Measurements from ENCODE around the gene KPNA2.
"Not testable (repeated sequence)": the region's sequence is repeated elsewhere in the genome, so short reads cannot be mapped to it uniquely, and the experiment has no call there.

The KPNA2 gene

DNA sequence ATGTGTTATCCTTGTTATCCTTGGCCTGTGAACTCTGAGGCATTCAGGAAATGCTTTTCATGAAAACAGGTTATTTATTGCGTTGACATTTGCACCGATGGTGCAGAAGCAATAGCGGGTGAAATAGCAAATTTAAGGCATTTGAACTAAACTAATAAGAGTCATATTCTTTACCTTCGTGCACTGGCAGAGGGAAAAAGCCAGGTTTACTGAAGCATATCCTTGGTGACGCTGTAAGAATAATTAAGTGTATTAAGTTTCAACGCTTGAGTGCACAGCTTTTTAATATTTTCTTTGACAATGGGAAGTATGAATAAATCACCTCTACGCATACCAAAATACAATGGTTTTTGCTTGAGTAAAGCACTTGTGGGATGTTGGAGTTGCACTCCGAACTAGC is 13.6 kb upstream of the KPNA2 start:
- Histone ChIP-seq H3K27me3 (no peaks in the 10 kb centered on the region), H3K4me3 (no peak overlapping the region), H3K4me1 (peaks cover 0 to 6% (median 3%) of the 10 kb centered on the region in 4 donors), H3K9me3 (no peaks in the 10 kb centered on the region), H3K36me3 (no peaks in the 10 kb centered on the region), H3K27ac (no peak overlapping the region)
- TF ChIP-seq, protein P1, sequence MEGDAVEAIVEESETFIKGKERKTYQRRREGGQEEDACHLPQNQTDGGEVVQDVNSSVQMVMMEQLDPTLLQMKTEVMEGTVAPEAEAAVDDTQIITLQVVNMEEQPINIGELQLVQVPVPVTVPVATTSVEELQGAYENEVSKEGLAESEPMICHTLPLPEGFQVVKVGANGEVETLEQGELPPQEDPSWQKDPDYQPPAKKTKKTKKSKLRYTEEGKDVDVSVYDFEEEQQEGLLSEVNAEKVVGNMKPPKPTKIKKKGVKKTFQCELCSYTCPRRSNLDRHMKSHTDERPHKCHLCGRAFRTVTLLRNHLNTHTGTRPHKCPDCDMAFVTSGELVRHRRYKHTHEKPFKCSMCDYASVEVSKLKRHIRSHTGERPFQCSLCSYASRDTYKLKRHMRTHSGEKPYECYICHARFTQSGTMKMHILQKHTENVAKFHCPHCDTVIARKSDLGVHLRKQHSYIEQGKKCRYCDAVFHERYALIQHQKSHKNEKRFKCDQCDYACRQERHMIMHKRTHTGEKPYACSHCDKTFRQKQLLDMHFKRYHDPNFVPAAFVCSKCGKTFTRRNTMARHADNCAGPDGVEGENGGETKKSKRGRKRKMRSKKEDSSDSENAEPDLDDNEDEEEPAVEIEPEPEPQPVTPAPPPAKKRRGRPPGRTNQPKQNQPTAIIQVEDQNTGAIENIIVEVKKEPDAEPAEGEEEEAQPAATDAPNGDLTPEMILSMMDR (IDR thresholded peaks at IDR 0.05): no peak
- DNase-seq: no peak
- intact Hi-C loops (cut with DNase I; ENCODE audit: low total_unique reads): no loop called here

DNA sequence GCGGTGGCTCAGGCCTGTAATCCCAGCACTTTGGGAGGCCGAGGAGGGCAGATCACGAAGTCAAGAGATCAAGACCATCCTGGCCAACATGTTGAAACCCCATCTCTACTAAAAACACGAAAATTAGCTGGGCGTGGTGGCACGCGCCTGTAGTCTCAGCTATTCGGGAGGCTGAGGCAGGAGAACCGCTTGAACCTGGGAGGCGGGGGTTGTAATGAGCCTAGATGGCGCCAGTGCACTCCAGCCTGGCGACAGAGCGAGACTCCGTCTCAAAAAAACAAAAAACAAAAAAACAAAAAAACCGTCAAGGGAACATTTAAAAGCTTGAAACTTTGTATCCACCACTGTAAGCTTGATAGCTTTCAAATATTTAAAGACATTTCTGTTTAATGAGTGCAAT is 13.0 kb upstream of the KPNA2 start:
- H3K4me3 ChIP-seq; H3K4me1 ChIP-seq; H3K27ac ChIP-seq; H3K9me3 ChIP-seq; H3K36me3 ChIP-seq; intact Hi-C loops (cut with DNase I; ENCODE audit: low total_unique reads); H3K27me3 ChIP-seq; DNase-seq: not testable (repeated sequence)

DNA sequence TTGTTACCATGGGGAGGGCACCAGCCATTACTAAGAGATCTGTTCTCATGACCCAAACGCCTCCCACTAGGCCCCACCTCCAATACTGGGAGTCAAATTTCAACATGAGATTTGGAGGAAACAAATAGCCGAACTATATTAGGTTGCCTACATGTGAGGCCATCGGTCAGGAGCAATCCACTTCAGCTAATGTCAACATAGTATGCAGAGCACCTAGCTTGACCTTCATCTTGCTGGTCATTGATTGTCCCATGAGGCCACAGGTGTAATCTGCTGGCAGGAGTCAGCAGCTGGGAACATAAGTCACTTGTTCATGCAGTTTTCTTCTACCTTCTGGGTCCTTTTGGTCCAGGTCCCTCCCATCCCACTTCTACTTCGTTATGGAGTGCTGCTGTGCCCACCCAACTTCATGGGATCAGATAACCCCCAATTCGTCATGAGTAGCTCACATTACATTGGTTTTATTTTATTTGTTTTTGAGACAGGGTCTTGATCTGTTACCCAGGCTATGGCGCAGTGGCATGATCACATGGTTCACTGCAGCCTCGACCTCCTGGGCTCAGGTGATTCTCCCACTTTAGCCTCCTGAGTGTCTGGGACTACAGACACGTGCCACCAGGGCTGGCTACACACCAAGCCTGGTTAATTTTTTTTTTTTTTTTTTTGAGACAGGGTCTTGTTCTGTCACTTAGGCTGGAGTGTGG is 5.9 kb upstream of the KPNA2 start:
- H3K36me3 ChIP-seq: no peaks in the 10 kb centered on the region
- TF ChIP-seq, protein P1 (IDR thresholded peaks at IDR 0.05): no peak
- intact Hi-C loops (cut with DNase I; ENCODE audit: low total_unique reads): no loop called here
- H3K27ac ChIP-seq: no peak overlapping the region
- H3K27me3 ChIP-seq: no peaks in the 10 kb centered on the region
- no peaks in the 10 kb centered on the region for H3K9me3 ChIP-seq
- no peak overlapping the region for H3K4me3 ChIP-seq
- H3K4me1 ChIP-seq: peaks cover 0 to under 1% (median under 1%) of the 10 kb centered on the region in 4 donors
- DNase-seq: no peak

DNA sequence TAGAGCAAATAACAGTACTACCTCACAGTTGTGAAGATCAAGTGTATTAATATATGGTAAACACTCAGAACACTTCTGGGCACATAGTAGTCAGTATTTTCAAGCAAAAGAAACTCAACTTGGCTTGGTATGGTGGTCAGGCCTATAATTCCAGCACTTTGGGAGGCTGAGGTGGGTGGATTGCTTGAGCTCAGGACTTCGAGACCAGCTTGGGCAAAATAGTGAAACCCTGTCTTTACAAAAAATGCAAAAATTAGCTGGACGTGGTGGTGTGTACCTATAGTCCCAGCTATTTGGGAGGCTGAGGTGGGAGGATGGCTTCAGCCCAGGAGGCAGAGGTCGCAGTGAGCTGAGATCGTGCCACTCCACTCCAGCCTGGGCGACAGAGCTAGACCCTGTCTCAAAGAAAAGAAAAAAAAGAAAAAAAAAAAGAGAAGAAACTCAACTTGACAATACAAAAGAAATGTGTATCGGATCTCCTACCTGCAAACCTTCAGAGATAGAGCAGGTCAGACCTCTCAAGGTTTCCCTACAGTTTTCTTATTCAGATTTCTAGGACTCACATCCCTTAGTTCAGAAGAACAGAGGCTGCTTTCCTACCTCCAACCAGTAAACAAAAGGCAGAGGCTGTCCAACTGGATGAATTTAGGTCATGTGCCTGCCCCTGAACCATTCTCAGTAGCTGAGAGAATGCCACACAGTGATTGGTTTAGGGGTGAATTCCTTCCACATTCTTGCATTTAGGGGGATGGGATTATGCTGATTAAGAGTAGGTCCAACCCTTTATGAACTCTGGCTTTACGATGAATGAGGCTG is 1.7 kb upstream of the KPNA2 start:
- H3K27me3 ChIP-seq: no peaks in the 10 kb centered on the region
- H3K4me1 ChIP-seq: peaks cover 0 to 16% (median 8%) of the 10 kb centered on the region in 4 donors
- TF ChIP-seq, protein P1 (IDR thresholded peaks at IDR 0.05): no peak
- H3K36me3 ChIP-seq: peaks cover 0 to 13% (median 0%) of the 10 kb centered on the region in 3 donors
- intact Hi-C loops (cut with DNase I; ENCODE audit: low total_unique reads): no loop called here
- no peak for DNase-seq
- H3K4me3 ChIP-seq: no peak overlapping the region
- no peak overlapping the region for H3K27ac ChIP-seq
- H3K9me3 ChIP-seq: no peaks in the 10 kb centered on the region

DNA sequence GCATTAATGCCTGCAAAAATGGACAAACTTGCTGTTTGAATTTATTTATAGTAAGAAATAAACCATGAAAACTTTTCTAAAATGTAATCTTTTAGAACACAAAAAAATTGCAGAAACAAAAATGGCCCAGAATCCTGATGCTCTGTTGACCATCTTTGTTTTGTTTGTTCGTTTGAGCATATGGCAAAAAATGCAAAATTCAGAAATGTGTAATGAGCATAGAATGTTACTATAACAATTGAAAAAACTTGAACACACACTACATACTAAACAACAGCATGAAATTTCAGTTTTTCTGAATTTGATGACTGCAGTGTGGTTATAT is 1.1 kb upstream of the KPNA2 start:
- no peak overlapping the region for H3K4me3 ChIP-seq
- peaks cover 0 to 16% (median 8%) of the 10 kb centered on the region in 4 donors for H3K4me1 ChIP-seq
- peaks cover 0 to 18% (median 4%) of the 10 kb centered on the region in 3 donors for H3K36me3 ChIP-seq
- no peak overlapping the region for H3K27ac ChIP-seq
- TF ChIP-seq, protein P1 (IDR thresholded peaks at IDR 0.05): no peak
- H3K9me3 ChIP-seq: no peaks in the 10 kb centered on the region
- intact Hi-C loops (cut with DNase I; ENCODE audit: low total_unique reads): no loop called here
- no peaks in the 10 kb centered on the region for H3K27me3 ChIP-seq
- no peak for DNase-seq

DNA sequence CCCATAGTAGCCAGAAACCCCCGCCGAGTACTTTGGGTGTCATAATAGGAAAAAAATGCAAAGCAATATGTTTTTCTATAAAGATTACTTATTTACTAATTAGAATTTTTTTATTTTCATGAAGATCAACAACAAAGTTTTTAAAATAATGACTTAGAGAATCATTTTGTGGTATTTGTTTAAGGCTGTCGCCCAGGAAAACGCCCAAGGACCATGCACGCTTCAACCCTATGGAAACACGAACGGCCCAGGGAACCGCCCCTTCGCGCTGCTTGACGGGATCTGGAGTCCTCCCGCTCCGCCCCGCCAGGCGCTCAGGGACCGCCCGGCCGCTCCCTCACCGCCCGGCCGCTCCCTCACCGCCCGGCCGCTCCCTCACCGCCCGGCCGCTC is 408 bp upstream of the KPNA2 start:
- TF ChIP-seq, protein P1 (IDR thresholded peaks at IDR 0.05): no peak
- peaks cover 0 to 16% (median 8%) of the 10 kb centered on the region in 4 donors for H3K4me1 ChIP-seq
- H3K36me3 ChIP-seq: peaks cover under 1 to 26% (median 6%) of the 10 kb centered on the region in 3 donors
- intact Hi-C loops (cut with DNase I; ENCODE audit: low total_unique reads): loop anchor here (5.0 kb wide), 1 partner anchor 208 kb away; the partner anchor contains the start of gene BPTF
- peak overlapping the region; percentile 22 to 25 for H3K27ac ChIP-seq
- peak overlapping the region; percentile 36 to 96 for H3K4me3 ChIP-seq
- DNase-seq: peak; percentile 93 to 96
- no peaks in the 10 kb centered on the region for H3K27me3 ChIP-seq
- no peaks in the 10 kb centered on the region for H3K9me3 ChIP-seq
